HepG2 (cell line): Measurements from ENCODE around the gene ANKS1B. TPM values are rescaled to one million over a fixed set of nuclear protein-coding genes. Genes with fewer than 3 reads are reported as not detected.

Experiments used
- ATAC-seq: fragments of 200-7000 bp; cut with Tn5 transposase; 3 replicates; pipeline ENCODE4 v1.9.1; 2020; ENCODE audit warnings: mild to moderate bottlenecking, moderate library complexity
- BruUV-seq: library from RNA; stranded (reverse); fragments of 400-500 nt; replicated peaks from 2 replicates; lab custom pipeline; 2021; lab: Mats Ljungman, UMichigan
- CTCF ChIA-PET: fragments of 300-600 bp; formaldehyde crosslinking; extraction: SDS; loops from one replicate; lab custom pipeline; 2021; ENCODE audit warnings: low total read pairs, inconsistent platforms, low intra/inter-chr PET ratio; lab: Yijun Ruan, JAX
- POLR2A ChIA-PET: fragments of 350-600 bp; sonication (Branson Sonifier 250); formaldehyde crosslinking; loops from one replicate; lab custom pipeline; 2020; ENCODE audit warnings: antibody characterized with exemption, inconsistent platforms; lab: Yijun Ruan, JAX
- DNase-seq: peaks from one replicate; pipeline ENCODE4 v3.0.0-alpha.2; 2015; ENCODE audit warnings: low spot score
- FAIRE-seq: peaks from 3 replicates; lab custom pipeline; 2011; peaks lifted over from hg19 to GRCh38; lab: Jason Lieb, UNC
- H2AFZ ChIP-seq: one replicate; pipeline ENCODE4 v1.6.1; 2011; ENCODE audit warnings: low read length, inconsistent platforms
- H3K27ac ChIP-seq: fragments of 300-600 bp; 3 replicates; pipeline ENCODE4 v1.8.0; 2011; ENCODE audit warnings: mixed run types, mild to moderate bottlenecking, mixed read lengths, low read length, inconsistent platforms; ENCODE audit not compliant: insufficient read depth; ENCODE audit errors: extremely low read length
- H3K27me3 ChIP-seq, 2 experiments: fragments of 200-600 bp in 1 of 2; 2 replicates in 1 of 2; 3 replicates in 1 of 2; pipeline versions ENCODE4 v1.6.0 to v1.8.0; 2011; ENCODE audit warnings: low read length in 2 of 2, mild to moderate bottlenecking in 2 of 2, moderate library complexity in 2 of 2, inconsistent platforms in 1 of 2; ENCODE audit not compliant: insufficient read depth in 2 of 2, control insufficient read depth in 1 of 2
- H3K36me3 ChIP-seq, 2 experiments: fragments of 200-600 bp in 1 of 2; replicated peaks in 1 of 2; 2 replicates in 1 of 2; 3 replicates in 1 of 2; pipeline versions ENCODE4 v1.5.1 to v1.8.0; 2011; ENCODE audit warnings: low read length in 2 of 2, inconsistent platforms in 1 of 2; ENCODE audit not compliant: insufficient read depth in 2 of 2, control insufficient read depth in 1 of 2
- H3K4me1 ChIP-seq: 2 replicates; pipeline ENCODE4 v1.5.1; 2012; ENCODE audit warnings: low read length, inconsistent platforms; ENCODE audit not compliant: insufficient read depth
- H3K4me2 ChIP-seq: 2 replicates; pipeline ENCODE4 v1.6.0; 2011; ENCODE audit warnings: low read depth, low read length, inconsistent platforms
- H3K4me3 ChIP-seq, 3 experiments: fragments of 200-600 bp in 1 of 3; sonication (generic), shearing (Covaris generic) in 1 of 3; replicated peaks in 1 of 3; 2 replicates each; pipeline ENCODE4 v1.5.1; 2011 to 2016; ENCODE audit warnings: low read length in 3 of 3, inconsistent platforms in 2 of 3, low read depth in 2 of 3, mild to moderate bottlenecking in 2 of 3, control low read depth in 1 of 3, mixed read lengths in 1 of 3; ENCODE audit not compliant: insufficient read depth in 1 of 3
- H3K79me2 ChIP-seq: one replicate; pipeline ENCODE4 v1.6.1; 2011; ENCODE audit warnings: low read length, inconsistent platforms; ENCODE audit not compliant: insufficient read depth
- H3K9ac ChIP-seq: 2 replicates; pipeline ENCODE4 v1.6.0; 2011; ENCODE audit warnings: mild to moderate bottlenecking, low read depth, low read length, inconsistent platforms; ENCODE audit not compliant: insufficient read depth
- H3K9me3 ChIP-seq: 2 replicates; pipeline ENCODE4 v1.5.1; 2012; ENCODE audit warnings: mild to moderate bottlenecking, low read length
- H4K20me1 ChIP-seq: 2 replicates; pipeline ENCODE4 v1.6.0; 2011; ENCODE audit warnings: inconsistent platforms, mild to moderate bottlenecking, low read length, moderate library complexity; ENCODE audit not compliant: insufficient read depth
- HIVEP1 ChIP-seq: sonication (generic); formaldehyde crosslinking; IDR thresholded peaks from 2 replicates; pipeline ENCODE4 v1.4.0; 2020; ENCODE audit warnings: mild to moderate bottlenecking, missing genetic modification reagents
- KDM6A ChIP-seq: IDR thresholded peaks from 2 replicates; pipeline ENCODE4 v1.6.1; 2016; ENCODE audit warnings: low read depth
- MBNL3 ChIP-seq: fragments of 250-450 bp; sonication (Bioruptor Pico); conservative IDR thresholded peaks from 2 replicates; pipeline ENCODE4 v1.8.0; 2022; ENCODE audit warnings: mild to moderate bottlenecking, inconsistent platforms
- NAIF1 ChIP-seq: sonication (generic); formaldehyde crosslinking; IDR thresholded peaks from 2 replicates; pipeline ENCODE4 v1.5.0; 2020; ENCODE audit warnings: mild to moderate bottlenecking, missing genetic modification reagents, borderline replicate concordance
- SSRP1 ChIP-seq: IDR thresholded peaks from 2 replicates; pipeline ENCODE4 v1.6.1; 2016; ENCODE audit warnings: control low read depth
- ZNF530 ChIP-seq: sonication (generic); formaldehyde crosslinking; IDR thresholded peaks from 2 replicates; pipeline ENCODE4 v1.5.0; 2020; ENCODE audit warnings: low read depth, mild to moderate bottlenecking, missing genetic modification reagents
- ZNF607 ChIP-seq: sonication (generic); formaldehyde crosslinking; IDR thresholded peaks from 2 replicates; pipeline ENCODE4 v1.5.1; 2020; ENCODE audit warnings: missing genetic modification reagents, mild to moderate bottlenecking, borderline replicate concordance
- ZNF850 ChIP-seq: sonication (generic); formaldehyde crosslinking; conservative IDR thresholded peaks from 2 replicates; pipeline ENCODE4 v1.9.0; 2021; ENCODE audit warnings: mild to moderate bottlenecking, missing genetic modification reagents
- WGBS: methylation state at CpG from one replicate; pipeline ENCODE4 v1.1.6; 2017; ENCODE audit warnings: low lambda C conversion rate; 5-methylcytosine and 5-hydroxymethylcytosine counted together
- in situ Hi-C: cut with HindIII; loops from 2 replicates; pipeline ENCODE4 v1.10.0; 2017; ENCODE audit warnings: low pct_unique_long_range_greater_than_20kb; ENCODE audit not compliant: extremely low pct_ligation_motif_present
- intact Hi-C: fragments of 100-400 bp; cut with micrococcal nuclease; formaldehyde crosslinking; loops from one replicate; pipeline ENCODE4 v1.10.0; 2022; ENCODE audit not compliant: unreplicated experiment
- polyA plus RNA-seq, 8 experiments: library from polyadenylated mRNA; depleted of rRNA in 3 of 8; stranded (reverse) in 7 of 8; unstranded in 1 of 8; fragments of >200 nt; fragmentation: Illumina TruSeq in 4 of 8; extraction: Trizol in 4 of 8; gene quantifications; 2 replicates each; pipeline versions ENCODE4 v1.2.1 to v1.2.3, GENCODE V29; 2011 to 2016; ENCODE audit warnings: low read depth in 4 of 8, missing spikeins in 1 of 8, mixed read lengths in 1 of 8; ENCODE audit not compliant: insufficient read depth in 1 of 8
- total RNA-seq, 5 experiments: library from RNA; depleted of rRNA; stranded (reverse); fragments of >200 nt; fragmentation: Illumina TruSeq; extraction: Trizol; gene quantifications; 2 replicates each; pipeline ENCODE4 v1.2.3, GENCODE V29; 2016; ENCODE audit warnings: low read depth in 1 of 5
- TF ChIP-seq, protein P1 (sequence below): sonication (generic); formaldehyde crosslinking; IDR thresholded peaks from 2 replicates; pipeline ENCODE4 v1.4.0; 2020; ENCODE audit warnings: mild to moderate bottlenecking, missing genetic modification reagents
- TF ChIP-seq, protein P2 (sequence below): sonication (generic); formaldehyde crosslinking; IDR thresholded peaks from 2 replicates; pipeline ENCODE4 v1.5.0; 2020; ENCODE audit warnings: missing genetic modification reagents, mild to moderate bottlenecking, borderline replicate concordance
- TF ChIP-seq, protein P3 (sequence below): sonication (generic); formaldehyde crosslinking; conservative IDR thresholded peaks from 2 replicates; pipeline ENCODE4 v1.5.0; 2020; ENCODE audit warnings: missing genetic modification reagents
- TF ChIP-seq, protein P4 (sequence below): sonication (generic); formaldehyde crosslinking; conservative IDR thresholded peaks from 2 replicates; pipeline ENCODE4 v1.4.0; 2020; ENCODE audit warnings: missing genetic modification reagents

Gene ANKS1B
- total and polyA plus RNA-seq, 2 of the 13 experiments (the other 11 are each of a cell fraction or from before 2014, with no cell fraction given): 0.15 TPM; not detected in 1

DNA sequence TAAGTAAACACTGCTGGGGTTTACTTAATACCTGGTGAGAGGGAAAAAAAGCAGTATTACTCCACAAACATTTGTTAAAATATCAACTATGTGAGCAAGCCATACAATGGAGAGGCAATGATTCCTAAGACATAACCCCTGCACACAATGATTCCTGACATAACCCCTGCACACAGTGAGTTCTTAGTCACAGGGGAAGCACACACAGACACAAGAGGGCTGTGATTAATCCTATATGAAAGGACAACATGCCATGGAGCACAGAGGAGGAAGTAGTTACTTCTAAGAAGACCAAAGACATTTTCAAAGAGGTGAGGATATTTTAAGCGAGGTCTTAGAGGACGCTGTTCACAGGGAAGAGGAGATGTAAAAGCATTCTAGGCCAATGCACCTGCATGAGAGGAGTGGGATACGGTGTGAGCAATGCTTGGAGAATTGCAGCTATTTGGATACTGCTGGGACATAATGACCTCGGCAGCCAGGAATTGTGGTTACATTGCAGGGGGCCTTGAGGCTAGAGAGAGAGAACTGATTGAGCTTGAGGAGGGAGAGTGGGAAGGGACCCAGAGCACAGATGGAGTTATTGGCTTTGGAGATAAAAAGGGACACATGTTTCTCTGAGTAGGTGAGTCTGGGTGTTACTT lies 1127.7 kb downstream of the ANKS1B start:
- intact Hi-C loops: no loop called here
- FAIRE-seq: no peak
- no TSS peak for BruUV-seq
- 1% methylated on average over 4 of the region's 4 CpGs for WGBS
- no peak overlapping the region for H3K9ac ChIP-seq
- H3K4me1 ChIP-seq: no peaks in the 10 kb centered on the region
- H3K36me3 ChIP-seq: no peaks in the 10 kb centered on the region
- no peak overlapping the region for H3K4me3 ChIP-seq
- H3K79me2 ChIP-seq: no peaks in the 10 kb centered on the region
- ChIA-PET CTCF (no interaction called here), POLR2A (no interaction called here)
- H3K9me3 ChIP-seq: no peaks in the 10 kb centered on the region
- H4K20me1 ChIP-seq: no peaks in the 10 kb centered on the region
- H3K27me3 ChIP-seq: peaks cover 0 to 3% of the 10 kb centered on the region in 2 experiments; a peak in 1 of 5 replicates
- no peak overlapping the region for H3K27ac ChIP-seq
- H2AFZ ChIP-seq: no peak overlapping the region
- ATAC-seq: no peak
- no peak overlapping the region for H3K4me2 ChIP-seq
- no peak for TF ChIP-seq HIVEP1 (CRISPR knock-in tag)
- TF ChIP-seq, all 625 proteins: peak for 0
- in situ Hi-C loops: no loop called here
- DNase-seq: no peak

DNA sequence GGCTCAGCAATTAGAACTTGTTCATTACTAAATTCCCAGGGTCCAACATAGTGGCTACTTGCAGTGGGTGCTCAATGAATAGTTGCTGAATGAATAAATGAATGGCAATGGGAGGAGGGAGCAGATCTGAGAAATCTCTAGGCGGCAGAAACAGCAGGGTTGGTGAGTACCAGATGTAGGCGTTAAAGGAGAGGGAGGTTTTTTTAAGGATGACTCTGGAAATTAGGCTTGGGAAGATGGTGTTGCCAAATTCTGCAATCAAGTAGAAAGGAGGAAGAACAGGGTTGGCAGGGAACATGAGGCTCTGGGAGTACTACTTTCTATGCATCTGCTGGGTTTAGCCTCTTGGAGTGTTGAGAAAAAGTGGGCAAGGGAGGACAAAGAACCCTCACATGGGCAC lies 1132.6 kb downstream of the ANKS1B start:
- H3K27me3 ChIP-seq: no peaks in the 10 kb centered on the region
- H3K36me3 ChIP-seq: no peaks in the 10 kb centered on the region
- H3K9me3 ChIP-seq: no peaks in the 10 kb centered on the region
- no peak overlapping the region for H2AFZ ChIP-seq
- FAIRE-seq (no peak), DNase-seq (no peak), ATAC-seq (no peak)
- WGBS: 23% methylated on average over 2 of the region's 2 CpGs
- no TSS peak for BruUV-seq
- ChIA-PET POLR2A (no interaction called here), CTCF (no interaction called here)
- no peaks in the 10 kb centered on the region for H4K20me1 ChIP-seq
- H3K4me1 ChIP-seq: no peaks in the 10 kb centered on the region
- H3K27ac ChIP-seq: no peak overlapping the region
- no peak overlapping the region for H3K9ac ChIP-seq
- H3K4me2 ChIP-seq: no peak overlapping the region
- H3K4me3 ChIP-seq: no peak overlapping the region
- in situ Hi-C loops (no loop called here), intact Hi-C loops (no loop called here)
- no peaks in the 10 kb centered on the region for H3K79me2 ChIP-seq
- TF ChIP-seq, protein P1, sequence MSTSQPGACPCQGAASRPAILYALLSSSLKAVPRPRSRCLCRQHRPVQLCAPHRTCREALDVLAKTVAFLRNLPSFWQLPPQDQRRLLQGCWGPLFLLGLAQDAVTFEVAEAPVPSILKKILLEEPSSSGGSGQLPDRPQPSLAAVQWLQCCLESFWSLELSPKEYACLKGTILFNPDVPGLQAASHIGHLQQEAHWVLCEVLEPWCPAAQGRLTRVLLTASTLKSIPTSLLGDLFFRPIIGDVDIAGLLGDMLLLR (CRISPR knock-in tag): no peak
- TF ChIP-seq, protein P2, sequence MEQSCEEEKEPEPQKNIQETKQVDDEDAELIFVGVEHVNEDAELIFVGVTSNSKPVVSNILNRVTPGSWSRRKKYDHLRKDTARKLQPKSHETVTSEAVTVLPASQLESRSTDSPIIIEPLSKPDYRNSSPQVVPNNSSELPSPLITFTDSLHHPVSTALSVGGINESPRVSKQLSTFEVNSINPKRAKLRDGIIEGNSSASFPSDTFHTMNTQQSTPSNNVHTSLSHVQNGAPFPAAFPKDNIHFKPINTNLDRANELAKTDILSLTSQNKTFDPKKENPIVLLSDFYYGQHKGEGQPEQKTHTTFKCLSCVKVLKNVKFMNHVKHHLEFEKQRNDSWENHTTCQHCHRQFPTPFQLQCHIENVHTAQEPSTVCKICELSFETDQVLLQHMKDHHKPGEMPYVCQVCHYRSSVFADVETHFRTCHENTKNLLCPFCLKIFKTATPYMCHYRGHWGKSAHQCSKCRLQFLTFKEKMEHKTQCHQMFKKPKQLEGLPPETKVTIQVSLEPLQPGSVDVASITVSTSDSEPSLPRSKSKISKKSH (CRISPR knock-in tag): no peak
- TF ChIP-seq, protein P3, sequence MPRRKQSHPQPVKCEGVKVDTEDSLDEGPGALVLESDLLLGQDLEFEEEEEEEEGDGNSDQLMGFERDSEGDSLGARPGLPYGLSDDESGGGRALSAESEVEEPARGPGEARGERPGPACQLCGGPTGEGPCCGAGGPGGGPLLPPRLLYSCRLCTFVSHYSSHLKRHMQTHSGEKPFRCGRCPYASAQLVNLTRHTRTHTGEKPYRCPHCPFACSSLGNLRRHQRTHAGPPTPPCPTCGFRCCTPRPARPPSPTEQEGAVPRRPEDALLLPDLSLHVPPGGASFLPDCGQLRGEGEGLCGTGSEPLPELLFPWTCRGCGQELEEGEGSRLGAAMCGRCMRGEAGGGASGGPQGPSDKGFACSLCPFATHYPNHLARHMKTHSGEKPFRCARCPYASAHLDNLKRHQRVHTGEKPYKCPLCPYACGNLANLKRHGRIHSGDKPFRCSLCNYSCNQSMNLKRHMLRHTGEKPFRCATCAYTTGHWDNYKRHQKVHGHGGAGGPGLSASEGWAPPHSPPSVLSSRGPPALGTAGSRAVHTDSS (CRISPR knock-in tag): no peak
- TF ChIP-seq SSRP1 (CRISPR knock-in tag) (no peak), KDM6A (CRISPR knock-in tag) (no peak), ZNF530 (CRISPR knock-in tag) (no peak), MBNL3 (CRISPR knock-in tag) (no peak), NAIF1 (CRISPR knock-in tag) (no peak), ZNF607 (CRISPR knock-in tag) (no peak), ZNF850 (CRISPR knock-in tag) (no peak)
- TF ChIP-seq, protein P4, sequence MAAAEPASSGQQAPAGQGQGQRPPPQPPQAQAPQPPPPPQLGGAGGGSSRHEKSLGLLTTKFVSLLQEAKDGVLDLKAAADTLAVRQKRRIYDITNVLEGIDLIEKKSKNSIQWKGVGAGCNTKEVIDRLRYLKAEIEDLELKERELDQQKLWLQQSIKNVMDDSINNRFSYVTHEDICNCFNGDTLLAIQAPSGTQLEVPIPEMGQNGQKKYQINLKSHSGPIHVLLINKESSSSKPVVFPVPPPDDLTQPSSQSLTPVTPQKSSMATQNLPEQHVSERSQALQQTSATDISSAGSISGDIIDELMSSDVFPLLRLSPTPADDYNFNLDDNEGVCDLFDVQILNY (CRISPR knock-in tag): no peak
